IPS DF 4.7 (cell line): Measurements from ENCODE around the gene FAM120A.

ENCODE experiments used
- DNase-seq: peaks from one replicate; pipeline ENCODE4 v3.0.0-alpha.2; 2013; ENCODE audit warnings: low spot score; ENCODE audit errors: extremely low read depth

The FAM120A gene

DNA sequence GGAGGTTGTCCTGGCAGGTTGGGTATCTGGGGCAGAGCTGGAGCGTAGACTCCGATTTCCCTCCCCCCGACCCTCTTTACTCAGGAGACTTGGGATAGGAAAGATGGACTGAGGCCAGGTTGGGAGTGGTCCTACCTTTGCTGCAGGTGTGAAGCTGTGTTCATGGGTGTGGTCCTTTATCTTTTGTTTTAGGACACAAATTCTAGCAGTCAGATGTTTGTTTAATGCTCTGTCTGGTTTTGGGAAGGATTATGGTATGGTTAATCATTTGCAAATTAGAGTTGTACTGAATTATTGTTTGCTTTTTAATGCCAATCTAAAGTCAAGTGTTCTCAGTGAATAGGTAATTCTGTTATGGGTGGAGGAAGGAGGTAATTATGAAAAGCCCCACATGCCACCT is 16.0 kb downstream of the FAM120A start:
- DNase-seq: no peak

DNA sequence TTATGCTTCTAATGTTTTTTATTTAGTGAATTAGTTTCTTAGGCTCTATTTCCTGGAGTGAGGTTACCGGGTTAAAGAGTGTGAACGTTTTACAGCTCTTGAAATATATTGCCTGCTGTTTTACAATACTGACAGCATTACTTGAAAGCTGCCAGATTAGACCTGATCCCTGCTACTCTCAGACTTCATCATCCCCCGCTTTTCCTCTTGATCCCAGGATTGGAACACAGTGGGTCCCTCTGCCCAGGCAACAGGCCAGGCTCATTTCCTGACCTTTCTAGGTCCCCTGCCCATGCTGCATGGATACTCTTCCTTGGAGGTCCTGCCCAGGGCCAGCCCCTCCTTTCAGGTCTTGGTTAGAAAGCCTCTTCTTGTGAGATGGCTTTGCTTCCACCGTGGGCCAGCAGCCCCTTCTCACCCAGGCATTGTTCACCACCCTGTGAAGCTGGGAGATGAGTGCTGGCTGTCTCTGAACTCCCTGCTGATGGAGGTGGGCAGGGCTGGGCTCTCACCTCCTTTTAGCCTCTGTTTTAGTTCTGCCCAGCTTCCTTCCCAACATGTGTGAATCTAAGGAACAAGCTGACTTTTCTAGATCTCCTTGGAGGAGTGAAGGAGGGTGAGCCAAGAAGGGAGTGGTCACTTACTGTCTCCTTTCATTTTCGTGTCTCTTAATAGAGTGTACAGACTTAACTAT is 17.4 kb downstream of the FAM120A start:
- DNase-seq: no peak

DNA sequence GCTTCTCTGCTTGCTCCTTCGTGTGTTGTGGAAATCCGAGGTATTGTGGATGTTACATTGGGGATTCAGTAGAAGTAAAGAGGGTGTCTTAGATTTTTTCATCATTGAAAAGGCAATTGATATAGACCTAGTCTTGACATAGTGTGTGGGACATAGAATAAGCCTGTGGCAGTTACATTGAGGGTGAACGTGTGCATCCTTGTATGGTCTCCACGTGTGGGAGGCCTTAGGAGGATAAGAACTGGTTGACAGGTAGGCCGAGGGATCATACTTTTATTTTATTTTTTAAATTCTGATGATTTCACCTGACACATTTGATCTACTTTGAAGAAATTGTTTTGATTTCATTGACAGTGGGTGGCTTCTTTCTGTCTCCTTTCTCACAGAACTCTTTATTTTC is 18.9 kb downstream of the FAM120A start:
- DNase-seq: no peak

DNA sequence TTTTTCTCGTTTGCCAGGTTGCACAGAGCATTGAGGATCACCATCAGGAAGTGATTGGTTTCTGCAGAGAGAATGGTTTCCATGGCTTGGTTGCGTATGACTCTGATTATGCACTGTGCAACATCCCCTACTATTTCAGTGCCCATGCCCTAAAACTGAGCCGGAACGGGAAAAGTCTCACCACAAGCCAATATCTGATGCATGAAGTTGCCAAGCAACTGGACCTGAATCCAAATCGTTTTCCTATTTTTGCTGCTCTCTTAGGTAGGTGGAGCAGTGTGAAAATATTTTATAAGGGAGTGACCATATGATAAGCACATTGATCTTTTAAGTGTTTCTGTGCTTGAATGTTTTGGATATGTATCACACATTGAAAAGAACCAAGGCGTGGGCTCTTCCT is 19.6 kb downstream of the FAM120A start:
- no peak for DNase-seq

DNA sequence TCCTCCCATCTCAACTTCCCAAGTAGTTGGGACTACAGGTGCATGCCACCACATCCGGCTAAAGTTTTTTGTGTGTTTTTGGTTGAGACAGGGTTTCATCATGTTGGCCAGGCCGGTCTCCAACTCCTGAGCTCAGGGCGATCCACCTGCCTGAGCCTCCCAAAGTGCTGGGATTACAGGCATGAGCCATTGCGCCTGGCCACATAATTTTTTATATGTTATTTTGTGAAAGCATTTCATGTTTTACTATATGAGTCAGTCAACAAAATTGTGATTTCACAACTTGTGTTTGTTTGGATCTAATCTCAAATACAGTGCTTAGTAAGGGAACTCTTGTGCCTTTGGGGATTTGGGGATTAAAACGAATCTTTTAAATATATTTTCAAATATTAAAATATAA is 21.9 kb downstream of the FAM120A start:
- no peak for DNase-seq

DNA sequence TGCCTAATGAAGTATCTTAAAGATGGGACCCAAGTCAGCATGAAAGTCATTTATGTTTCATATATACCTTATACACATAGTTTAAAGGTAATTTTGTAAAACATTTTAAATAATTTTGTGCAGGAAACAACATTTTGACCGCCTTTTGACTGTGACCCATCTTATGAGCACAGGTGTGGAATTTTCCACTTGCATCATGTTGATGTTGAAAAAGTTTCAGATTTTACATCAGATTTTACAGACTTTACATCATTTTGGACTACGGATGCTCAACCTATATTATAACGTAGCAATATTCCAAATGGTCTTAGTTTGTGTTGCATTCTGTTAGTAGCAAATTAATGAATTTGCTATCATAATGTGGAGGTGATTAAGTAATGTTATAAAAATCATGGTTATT is 23.6 kb downstream of the FAM120A start:
- no peak for DNase-seq

DNA sequence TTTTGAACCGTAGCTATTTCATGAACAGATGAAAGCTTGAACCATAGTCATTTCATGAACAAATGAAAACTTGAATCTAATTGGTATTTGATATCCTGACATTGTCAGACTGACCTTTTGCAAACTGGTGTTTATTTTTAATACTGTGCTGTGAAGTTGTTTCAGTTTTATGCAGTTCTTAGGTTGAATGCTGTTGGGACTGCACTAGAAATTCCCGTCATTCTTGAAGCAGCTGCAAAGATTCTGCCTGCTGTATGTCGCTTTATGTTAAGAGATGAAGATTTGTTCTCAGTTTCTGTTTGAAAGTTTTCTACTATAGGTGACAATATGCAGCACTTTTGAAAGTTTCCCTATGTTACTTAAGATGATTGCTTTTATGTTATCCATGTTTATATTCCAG is 24.4 kb downstream of the FAM120A start:
- DNase-seq: no peak

DNA sequence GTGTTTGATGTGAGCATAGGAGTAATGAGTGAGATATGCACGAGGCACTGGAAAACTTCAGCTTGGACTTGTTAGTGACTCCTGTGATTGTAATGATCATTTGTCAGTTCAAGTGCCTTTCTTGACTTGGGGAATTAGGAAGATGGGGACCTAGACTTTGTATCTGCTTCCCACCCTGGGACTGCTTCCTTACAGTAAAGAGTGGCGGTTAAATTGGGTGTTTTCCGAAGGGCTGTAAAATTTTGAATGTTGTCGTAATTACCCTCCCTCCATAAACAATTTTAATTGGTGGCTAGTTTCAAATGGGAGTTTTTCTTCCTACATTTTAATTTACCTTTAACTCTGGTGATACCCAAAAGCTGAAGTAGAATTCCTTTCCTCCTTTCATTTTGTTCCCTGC is 25.4 kb downstream of the FAM120A start:
- no peak for DNase-seq

DNA sequence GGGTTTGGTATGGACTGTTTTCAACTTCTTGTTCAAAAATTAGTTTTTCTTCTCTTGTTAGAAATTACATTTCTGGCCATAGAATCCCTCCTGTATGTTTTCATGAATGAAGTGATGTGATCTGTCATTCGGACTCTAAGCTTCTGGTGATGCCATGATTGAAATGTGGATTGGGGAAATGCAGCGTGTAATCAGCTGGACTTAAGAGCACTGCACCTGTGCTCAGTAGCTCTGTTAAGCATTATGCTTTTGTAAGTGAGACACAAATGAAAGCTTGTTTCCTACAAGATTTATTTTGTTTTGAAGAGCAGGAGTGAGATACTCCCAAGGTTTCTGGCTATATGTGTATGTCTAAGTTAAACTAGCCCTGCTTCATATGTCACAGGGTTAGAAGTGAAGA is 25.9 kb downstream of the FAM120A start:
- DNase-seq: no peak

DNA sequence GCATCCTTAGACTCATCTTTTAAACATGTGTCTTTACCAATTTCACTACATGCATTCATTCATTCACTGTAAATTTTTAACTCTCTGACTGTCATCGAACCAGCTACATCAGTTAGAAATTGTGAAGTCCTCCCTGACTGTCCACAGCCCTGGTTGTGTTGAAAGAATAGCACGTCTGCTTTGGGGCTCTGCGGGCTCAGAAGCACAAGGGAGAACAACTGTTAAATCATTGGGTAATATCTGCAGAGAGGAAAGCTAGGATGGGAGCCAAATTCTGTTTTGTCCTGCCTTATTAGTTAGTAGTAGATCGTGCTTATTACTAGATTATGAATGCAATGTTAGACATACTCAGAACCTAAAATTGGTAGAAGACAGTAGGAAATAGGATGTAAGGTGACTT is 28.2 kb downstream of the FAM120A start:
- no peak for DNase-seq

DNA sequence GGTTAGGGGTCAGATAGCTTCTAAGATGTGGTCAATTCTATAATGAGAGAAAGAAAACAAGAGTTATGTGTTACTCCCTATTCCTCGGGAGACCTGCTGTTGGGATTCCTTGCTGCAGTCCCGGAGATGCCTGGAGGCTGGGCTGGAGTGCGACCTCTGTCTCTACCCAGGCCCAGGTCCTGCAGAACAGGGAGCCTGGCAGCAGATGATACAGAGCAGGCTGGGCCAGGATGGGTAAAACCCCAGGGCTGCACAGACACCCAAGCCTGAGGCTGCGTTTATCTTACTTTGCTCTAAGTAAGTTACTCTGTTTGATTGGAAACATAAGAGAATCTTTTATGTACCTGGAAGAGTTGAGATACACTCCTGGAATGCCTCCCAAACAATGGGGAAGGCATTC is 28.8 kb downstream of the FAM120A start:
- no peak for DNase-seq

DNA sequence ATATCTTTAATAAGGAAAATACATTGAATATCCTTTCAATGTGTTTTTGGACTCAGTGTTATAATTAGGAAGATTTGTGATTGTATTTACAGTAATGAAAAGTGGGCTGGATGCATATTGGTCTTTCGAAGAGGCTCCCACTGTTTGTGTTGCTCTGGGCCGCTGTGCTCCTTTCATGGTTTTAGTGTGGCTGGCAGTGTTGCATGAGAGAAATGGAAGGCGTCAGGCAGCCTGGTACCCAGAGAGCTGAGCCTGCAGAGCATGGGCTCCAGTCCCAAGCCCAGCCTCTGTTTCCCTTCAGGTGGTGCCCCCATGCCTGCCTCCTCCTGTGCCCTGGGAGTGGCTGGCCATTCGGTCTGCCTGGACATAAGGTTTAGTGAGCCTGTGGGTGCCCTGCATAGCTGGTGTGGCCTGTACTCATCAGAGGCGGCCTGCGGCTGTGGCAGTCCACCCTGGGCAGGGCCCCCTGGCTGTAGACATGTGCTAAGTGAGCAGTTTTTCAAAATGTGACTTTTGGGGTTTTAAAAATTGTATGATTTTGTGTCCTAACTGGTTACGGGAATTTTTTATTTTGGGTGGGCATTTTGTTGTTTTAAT is 29.3 kb downstream of the FAM120A start:
- no peak for DNase-seq

DNA sequence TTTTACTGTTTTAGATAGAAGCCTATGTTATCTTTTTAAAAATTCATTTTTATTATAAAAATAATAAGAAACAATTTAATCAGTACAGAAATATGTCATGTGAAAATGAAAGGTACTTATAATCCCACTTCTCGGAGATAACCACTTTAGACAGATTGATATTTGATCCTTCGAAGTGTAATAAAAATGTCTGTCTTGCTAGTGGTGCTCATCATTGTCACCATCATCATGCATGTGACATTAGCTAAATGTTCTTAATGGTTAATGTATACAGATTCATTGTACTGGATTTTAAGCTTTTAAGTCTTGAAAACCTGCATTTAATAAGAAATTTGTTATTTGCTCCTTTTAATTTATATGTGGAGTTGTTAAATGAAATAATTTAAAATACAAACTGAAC is 32.0 kb downstream of the FAM120A start:
- no peak for DNase-seq

DNA sequence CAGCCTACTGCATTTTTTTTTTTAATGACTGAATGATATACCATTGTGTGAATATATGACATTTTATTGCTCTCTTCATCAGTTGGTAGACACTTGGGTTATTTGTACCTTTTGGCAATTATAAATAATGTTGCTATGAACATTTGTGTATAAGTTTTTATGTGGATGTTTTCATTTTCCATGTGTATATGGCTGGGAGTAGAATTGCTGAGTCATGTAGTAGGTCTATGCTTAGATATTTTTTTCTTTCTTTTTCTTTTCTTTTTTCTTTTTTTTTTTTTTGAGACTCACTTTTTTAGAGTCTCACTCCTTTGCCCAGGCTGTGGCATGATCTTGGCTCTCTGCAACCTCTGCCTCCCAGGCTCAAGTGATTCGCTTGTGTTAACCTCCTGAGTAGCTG is 34.8 kb downstream of the FAM120A start:
- DNase-seq: no peak

DNA sequence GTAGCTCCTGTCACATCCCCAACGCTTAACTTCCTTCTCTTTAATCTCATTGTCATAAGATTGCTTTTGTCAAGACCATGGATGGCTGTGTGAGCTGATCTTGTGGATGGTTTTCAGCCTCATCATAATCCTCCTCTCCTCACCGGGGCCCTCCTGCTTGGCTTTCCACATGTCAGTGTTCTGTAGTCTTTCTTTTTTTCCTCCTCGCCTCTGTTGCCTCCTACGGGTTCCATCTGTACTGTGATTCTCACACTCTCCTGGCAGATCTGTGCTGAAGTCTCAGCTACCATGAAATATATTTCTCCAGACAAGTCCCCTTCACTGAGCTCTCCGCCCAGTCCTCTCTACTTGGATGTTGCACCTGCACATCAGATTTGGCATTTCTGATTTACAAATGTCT is 36.8 kb downstream of the FAM120A start:
- no peak for DNase-seq

DNA sequence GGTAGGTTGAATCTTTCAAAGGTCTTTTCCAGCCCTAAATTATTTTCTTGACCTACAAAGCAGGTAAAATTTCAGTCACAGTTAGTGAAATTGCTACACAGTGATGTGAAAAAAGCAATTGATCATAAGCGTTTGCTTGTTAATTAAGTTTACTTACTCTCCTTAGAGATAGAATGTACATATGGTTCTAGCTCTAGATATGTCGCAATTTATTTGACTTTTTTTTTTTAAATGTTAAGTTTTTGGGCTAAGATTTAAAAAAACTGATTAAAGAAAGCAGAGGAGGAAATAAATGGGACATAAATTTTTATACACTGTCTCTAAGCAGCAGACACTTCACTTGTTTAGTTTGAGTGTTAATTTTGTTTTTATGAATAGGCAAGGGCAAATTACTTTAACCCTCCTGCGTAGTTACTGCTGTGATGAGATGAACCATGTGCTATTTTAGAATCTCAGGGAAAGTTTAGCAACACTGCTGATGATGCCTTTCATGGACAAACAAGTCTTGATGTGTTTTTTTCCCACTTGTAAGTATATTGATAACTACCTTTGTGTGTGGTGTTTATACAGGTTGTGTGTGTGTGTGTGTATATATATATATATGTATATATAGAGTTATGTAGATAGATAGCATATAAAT is 40.2 kb downstream of the FAM120A start:
- no peak for DNase-seq

DNA sequence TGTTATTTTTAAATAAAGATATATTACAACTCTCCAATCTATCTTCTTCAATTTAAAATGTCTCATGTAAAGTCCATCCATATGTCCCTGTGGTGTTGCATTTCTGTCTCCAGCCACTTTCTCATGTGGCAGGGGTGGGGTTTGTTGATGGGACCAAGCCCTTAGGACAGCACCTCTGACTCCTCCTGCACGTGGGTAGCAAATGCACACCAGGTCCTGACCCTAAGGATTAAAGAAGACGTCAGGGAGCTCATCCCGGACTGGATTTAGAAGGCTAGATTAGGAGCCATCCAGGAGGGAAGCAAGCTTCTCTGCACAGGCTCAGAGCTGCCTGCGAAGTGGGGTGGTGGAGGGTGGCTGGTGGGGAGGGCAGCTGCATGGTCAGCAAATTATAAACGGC is 40.8 kb downstream of the FAM120A start:
- no peak for DNase-seq

DNA sequence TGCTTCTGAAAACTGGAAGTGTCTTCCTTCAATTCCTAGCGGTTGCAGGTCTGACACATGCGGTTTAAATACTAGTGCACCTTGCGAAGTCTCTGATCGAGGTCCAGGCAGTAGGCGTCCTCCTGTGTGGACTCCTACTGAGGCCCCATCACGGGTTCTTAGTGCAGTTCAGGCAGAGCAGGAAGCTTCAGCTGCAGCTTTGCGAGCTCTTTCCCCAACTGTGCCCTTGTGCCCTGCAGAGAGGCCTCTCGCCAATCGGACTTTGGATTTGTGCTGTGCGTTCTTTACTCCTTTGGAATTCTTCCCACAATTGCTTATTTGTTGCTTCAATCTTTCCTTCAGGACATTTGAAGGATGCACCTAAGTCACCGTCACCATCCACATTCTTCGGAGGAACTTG is 42.5 kb downstream of the FAM120A start:
- DNase-seq: no peak

DNA sequence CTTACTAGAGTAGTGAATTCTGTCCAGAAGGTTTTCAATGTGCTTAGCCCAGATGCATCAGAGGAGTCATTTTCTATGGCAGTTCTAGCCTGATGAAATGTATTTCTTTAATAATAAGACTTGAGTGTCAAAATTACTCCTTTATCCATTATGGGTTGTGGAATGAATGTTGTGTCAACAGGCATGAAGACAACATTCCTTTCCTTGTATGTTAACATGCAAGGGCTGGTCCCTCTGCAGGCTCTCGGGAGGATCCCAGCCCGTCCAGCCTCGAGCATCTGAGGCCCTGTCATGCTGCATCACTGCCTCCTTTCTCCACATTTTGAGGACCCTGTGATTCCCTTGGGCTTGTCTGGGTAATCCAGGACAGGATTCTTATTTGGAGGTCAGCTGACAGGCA is 44.8 kb downstream of the FAM120A start:
- DNase-seq: no peak

DNA sequence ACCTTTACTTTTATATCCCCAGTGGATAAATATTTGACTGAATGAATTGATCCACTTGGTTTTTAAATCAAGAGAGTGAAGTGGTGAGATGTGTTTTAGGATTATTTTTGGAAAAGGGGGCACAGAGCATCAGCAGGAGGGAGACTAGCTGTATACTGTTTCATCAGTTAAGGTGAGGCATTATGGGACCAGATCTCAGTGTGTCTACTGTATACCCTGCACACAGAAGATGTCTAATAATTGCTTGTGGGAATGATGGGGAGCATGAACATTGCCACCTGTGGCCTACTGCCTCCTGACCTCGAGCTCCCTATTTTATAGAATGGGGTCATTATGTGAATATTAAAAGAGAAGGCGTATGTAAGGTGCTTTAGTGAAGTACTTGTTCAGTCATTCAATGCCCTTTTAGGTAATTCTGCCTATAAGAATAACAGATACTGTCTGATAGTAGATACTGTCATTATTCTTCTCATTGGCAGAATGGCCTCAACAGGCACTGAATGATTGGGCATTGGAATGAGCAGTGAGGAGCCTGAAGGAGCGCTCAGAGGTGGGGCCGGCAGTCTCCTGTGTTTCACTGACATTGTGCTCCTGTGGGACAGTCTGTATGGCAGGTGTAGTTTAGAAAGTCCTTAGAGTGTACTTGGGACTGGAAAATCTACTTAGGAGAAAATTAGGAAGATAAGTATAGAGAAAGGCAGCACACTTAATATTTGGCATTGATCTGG is 49.2 kb downstream of the FAM120A start:
- no peak for DNase-seq

DNA sequence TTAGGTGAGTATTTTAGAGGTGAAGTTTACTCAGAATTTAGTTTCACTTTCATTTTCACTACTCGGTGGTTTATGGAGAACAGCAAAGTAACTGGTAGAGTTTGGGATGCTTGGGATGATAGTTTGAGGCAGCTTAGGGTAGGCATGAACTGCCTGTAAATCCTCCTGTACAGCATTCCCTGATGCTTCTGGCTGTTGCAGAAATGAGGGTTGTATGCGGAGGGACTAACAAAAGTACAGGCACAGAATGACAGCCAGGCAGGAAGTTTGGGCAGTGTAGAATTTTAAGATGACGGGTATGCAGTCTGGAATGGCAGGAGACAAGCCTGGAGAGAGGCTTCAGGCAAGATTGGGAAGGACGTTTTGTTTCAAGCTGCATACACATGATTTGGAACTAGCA is 49.9 kb downstream of the FAM120A start:
- DNase-seq: no peak

DNA sequence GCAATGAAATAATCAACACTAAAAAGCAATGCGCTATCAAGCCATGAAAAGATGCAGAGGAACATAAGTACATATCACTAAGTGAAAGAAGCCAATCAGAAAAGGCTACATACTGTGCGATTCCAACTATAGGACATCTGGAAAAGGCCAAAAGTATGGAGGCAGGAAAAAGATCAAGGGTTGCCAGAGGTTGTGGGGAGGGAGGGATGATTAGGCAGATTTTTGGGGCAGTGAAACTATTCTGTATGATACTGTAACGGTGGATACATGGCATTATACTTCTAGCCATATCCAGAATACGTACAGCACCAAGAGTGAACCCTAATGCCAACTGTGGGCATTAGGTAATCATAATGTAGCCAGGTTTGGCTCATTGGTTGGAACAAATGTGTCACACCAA is 51.9 kb downstream of the FAM120A start:
- no peak for DNase-seq
